ENCODE results near the gene ADAMTS13.

GRCh38 chr9:133443248-133443647, 21.1 kb downstream of the ADAMTS13 start:
- TF ChIP-seq CTCF (IDR thresholded peaks at IDR 0.05) (no peak), ZFX (IDR thresholded peaks at IDR 0.05; ENCODE audit: borderline replicate concordance) (no peak)

All from 22Rv1 (cell line).